GM19463 (cell line): ENCODE measurements around the gene MSX2.
"Not testable (repeated sequence)": the region's sequence is repeated elsewhere in the genome, so short reads cannot be mapped to it uniquely, and the experiment has no call there.

Experiments used
- ATAC-seq: cut with Tn5 transposase; IDR thresholded peaks from one replicate; pipeline ENCODE4 v1.9.1; 2021; ENCODE audit warnings: mild to moderate bottlenecking, moderate library complexity; ENCODE audit not compliant: unreplicated experiment

Gene MSX2

GRCh38 chr5:174733091-174733690, 8.8 kb downstream of the MSX2 start:
- ATAC-seq, result no peak

GRCh38 chr5:174733836-174734235, 9.5 kb downstream of the MSX2 start:
- ATAC-seq, result no peak

- no peak for ATAC-seq
These were observed 10.5 kb downstream of the MSX2 start for GRCh38 chr5:174734571-174735497.

- no peak for ATAC-seq
These were observed 11.3 kb downstream of the MSX2 start for GRCh38 chr5:174735498-174736330.

- no peak for ATAC-seq
These were observed 11.9 kb downstream of the MSX2 start for GRCh38 chr5:174736331-174736721.

GRCh38 chr5:174736777-174737176, 12.4 kb downstream of the MSX2 start:
- no peak for ATAC-seq

- ATAC-seq, result no peak
These were observed 12.9 kb downstream of the MSX2 start for GRCh38 chr5:174737330-174737729.

- no peak for ATAC-seq
These were observed 17.0 kb downstream of the MSX2 start for GRCh38 chr5:174741352-174741751.

GRCh38 chr5:174744896-174745295, 20.5 kb downstream of the MSX2 start:
- no peak for ATAC-seq

- no peak for ATAC-seq
These were observed 21.3 kb downstream of the MSX2 start for GRCh38 chr5:174745590-174746103.

- ATAC-seq, result no peak
These were observed 26.3 kb downstream of the MSX2 start for GRCh38 chr5:174750711-174751110.

GRCh38 chr5:174751154-174752000, 27.0 kb downstream of the MSX2 start:
- ATAC-seq, result no peak

GRCh38 chr5:174752121-174752520, 27.7 kb downstream of the MSX2 start:
- ATAC-seq, result no peak

- no peak for ATAC-seq
These were observed 30.7 kb downstream of the MSX2 start for GRCh38 chr5:174755106-174755505.

GRCh38 chr5:174759091-174759490, 34.7 kb downstream of the MSX2 start:
- no peak for ATAC-seq

- ATAC-seq, result no peak
These were observed 36.3 kb downstream of the MSX2 start for GRCh38 chr5:174760721-174761120.

- ATAC-seq, result not testable (repeated sequence)
These were observed 37.0 kb downstream of the MSX2 start for GRCh38 chr5:174761341-174761740.

- ATAC-seq, result no peak
These were observed 39.9 kb downstream of the MSX2 start for GRCh38 chr5:174764309-174764708.

- ATAC-seq, result no peak
These were observed 41.2 kb downstream of the MSX2 start for GRCh38 chr5:174765540-174765939.

GRCh38 chr5:174767670-174768069, 43.3 kb downstream of the MSX2 start:
- ATAC-seq, result no peak
